ENCODE measurements around the gene TAF10. TPM values are rescaled to one million over a fixed set of nuclear protein-coding genes. Genes with fewer than 3 reads are reported as not detected.

Gene TAF10
- total RNA-seq, 1 donor from 2014 or later, result 43.2 TPM

- no peak for DNase-seq (ENCODE audit: low read depth)
- no peak for TF ChIP-seq CTCF (IDR thresholded peaks at IDR 0.05; ENCODE audit: insufficient read depth, low read length, severe bottlenecking)
- FAIRE-seq, result no peak
- Histone ChIP-seq H3K4me3 (ENCODE audit: low read depth, low read length) (no peak overlapping the region), H3K36me3 (ENCODE audit: control insufficient read depth, insufficient read depth, low read length) (no peaks in the 10 kb centered on the region), H3K27me3 (ENCODE audit: control insufficient read depth, insufficient read depth, low read length) (no peaks in the 10 kb centered on the region)
Observed at GRCh38 chr11:6561288-6561687, 50.7 kb downstream of the TAF10 start.

Other genes starting within 250 kb of the TAF10 start
- 1.1 and 3.2 TPM in 2 replicates for gene SMPD1, start 221.7 kb downstream of the TAF10 start, total RNA-seq
- gene APBB1, start 193.1 kb downstream of the TAF10 start, total RNA-seq, result 1.7 and 1.8 TPM in 2 replicates
- 0.26 and 0.51 TPM in 2 replicates for gene HPX, start 171.2 kb downstream of the TAF10 start, total RNA-seq
- gene TRIM3, start 138.3 kb downstream of the TAF10 start, total RNA-seq, result 7.6 and 9.9 TPM in 2 replicates
- 59.3 and 72.7 TPM in 2 replicates for gene ARFIP2, start 130.9 kb downstream of the TAF10 start, total RNA-seq
- gene TIMM10B, start 130.7 kb downstream of the TAF10 start, total RNA-seq, result 39.5 and 42.1 TPM in 2 replicates
- gene DNHD1, start 114.9 kb downstream of the TAF10 start, total RNA-seq, result 4.5 and 8.2 TPM in 2 replicates
- gene RRP8, start 8.6 kb downstream of the TAF10 start, total RNA-seq, result 10.3 and 10.5 TPM in 2 replicates
- 47.0 and 70.3 TPM in 2 replicates for gene ILK, start 8.4 kb downstream of the TAF10 start, total RNA-seq
- gene TPP1, start 7.2 kb upstream of the TAF10 start, total RNA-seq, result 23.7 and 40.8 TPM in 2 replicates
- gene DCHS1, start 43.6 kb upstream of the TAF10 start, total RNA-seq, result 0.26 TPM in 2 replicates
- gene MRPL17, start 71.1 kb upstream of the TAF10 start, total RNA-seq, result 44.5 and 63.7 TPM in 2 replicates
- gene OR2AG2, start 159.8 kb upstream of the TAF10 start, total RNA-seq, result under 0.01 TPM in 2 replicates
- not detected in 2 replicates for gene OR2AG1, start 170.8 kb upstream of the TAF10 start, total RNA-seq
- gene OR6A2, start 187.5 kb upstream of the TAF10 start, total RNA-seq, result under 0.01 and 0.26 TPM in 2 replicates
- gene OR10A5, start 233.5 kb upstream of the TAF10 start, total RNA-seq, result not detected in 2 replicates

Data from bronchial epithelial cell (primary cell).